Testis (tissue), 2 donors: Measurements from ENCODE around the gene TMEM132A.

Source experiments
- CTCF ChIP-seq, 3 experiments: fragments of 450-650 bp in 2 of 3; fragments of 200-600 bp in 1 of 3; sonication (generic) in 1 of 3; IDR thresholded peaks; one replicate each; pipeline ENCODE4 v1.5.1; 2016 to 2019; ENCODE audit warnings: antibody characterized with exemption in 3 of 3, mild to moderate bottlenecking in 2 of 3, moderate library complexity in 1 of 3
- POLR2A ChIP-seq: fragments of 450-650 bp; IDR thresholded peaks from one replicate; pipeline ENCODE4 v1.6.1; 2017; ENCODE audit warnings: antibody characterized with exemption, mild to moderate bottlenecking, moderate library complexity

GRCh38 chr11:60918251-60918938 lies 5.9 kb upstream of the TMEM132A start:
- TF ChIP-seq CTCF (IDR thresholded peaks at IDR 0.05) = no peak
- TF ChIP-seq POLR2A = no peak
